WERI-Rb-1 (cell line): ENCODE results near the gene GNG14.
A peak's percentile ranks its signal among the peaks of the same experiment; 100 is the strongest.

Experiments
- DNase-seq: peaks from one replicate; pipeline ENCODE4 v3.0.0-alpha.2; 2020
- H3K27ac ChIP-seq: fragments of 250-450 bp; sonication (Bioruptor Pico); 2 replicates; pipeline ENCODE4 v1.5.1; 2020; ENCODE audit warnings: mild to moderate bottlenecking, moderate library complexity
- H3K27me3 ChIP-seq: fragments of 250-450 bp; sonication (Bioruptor Pico); 2 replicates; pipeline ENCODE4 v1.5.1; 2021; ENCODE audit warnings: mild to moderate bottlenecking, low read depth, moderate library complexity; ENCODE audit not compliant: insufficient read depth, severe bottlenecking
- H3K36me3 ChIP-seq: fragments of 250-450 bp; sonication (Bioruptor Pico); 2 replicates; pipeline ENCODE4 v1.5.1; 2020; ENCODE audit warnings: mild to moderate bottlenecking, moderate library complexity
- H3K4me3 ChIP-seq: 2 replicates; pipeline ENCODE4 v1.5.1; 2011; ENCODE audit warnings: low read depth, mild to moderate bottlenecking, control low read depth, low read length
- H3K9me3 ChIP-seq: fragments of 250-450 bp; sonication (Bioruptor Pico); 2 replicates; pipeline ENCODE4 v1.5.1; 2021; ENCODE audit warnings: mild to moderate bottlenecking, moderate library complexity; ENCODE audit not compliant: severe bottlenecking
- TF ChIP-seq, protein P1 (sequence below): IDR thresholded peaks from 2 replicates; pipeline ENCODE4 v1.5.1; 2011; ENCODE audit warnings: low read depth, mild to moderate bottlenecking, control low read depth, inconsistent platforms, low read length

Gene GNG14

DNA sequence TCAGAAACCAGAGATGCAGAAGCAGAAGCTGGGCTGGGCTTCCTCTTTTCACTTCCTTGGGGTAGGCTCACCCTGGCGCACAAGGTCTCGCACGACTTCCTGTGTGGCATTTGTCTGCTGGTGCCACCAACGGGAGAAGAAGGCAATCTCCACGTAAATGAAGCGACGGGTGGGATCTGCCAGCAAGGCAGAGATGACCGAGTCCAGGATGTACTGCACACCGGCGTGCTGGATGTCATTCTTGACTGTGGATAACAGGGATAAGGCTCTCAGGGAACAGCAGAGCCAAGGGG, 22.6 kb upstream of the GNG14 start:
- TF ChIP-seq, protein P1, sequence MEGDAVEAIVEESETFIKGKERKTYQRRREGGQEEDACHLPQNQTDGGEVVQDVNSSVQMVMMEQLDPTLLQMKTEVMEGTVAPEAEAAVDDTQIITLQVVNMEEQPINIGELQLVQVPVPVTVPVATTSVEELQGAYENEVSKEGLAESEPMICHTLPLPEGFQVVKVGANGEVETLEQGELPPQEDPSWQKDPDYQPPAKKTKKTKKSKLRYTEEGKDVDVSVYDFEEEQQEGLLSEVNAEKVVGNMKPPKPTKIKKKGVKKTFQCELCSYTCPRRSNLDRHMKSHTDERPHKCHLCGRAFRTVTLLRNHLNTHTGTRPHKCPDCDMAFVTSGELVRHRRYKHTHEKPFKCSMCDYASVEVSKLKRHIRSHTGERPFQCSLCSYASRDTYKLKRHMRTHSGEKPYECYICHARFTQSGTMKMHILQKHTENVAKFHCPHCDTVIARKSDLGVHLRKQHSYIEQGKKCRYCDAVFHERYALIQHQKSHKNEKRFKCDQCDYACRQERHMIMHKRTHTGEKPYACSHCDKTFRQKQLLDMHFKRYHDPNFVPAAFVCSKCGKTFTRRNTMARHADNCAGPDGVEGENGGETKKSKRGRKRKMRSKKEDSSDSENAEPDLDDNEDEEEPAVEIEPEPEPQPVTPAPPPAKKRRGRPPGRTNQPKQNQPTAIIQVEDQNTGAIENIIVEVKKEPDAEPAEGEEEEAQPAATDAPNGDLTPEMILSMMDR: no peak
- H3K9me3 ChIP-seq: no peaks in the 10 kb centered on the region
- no peak overlapping the region for H3K4me3 ChIP-seq
- no peak for DNase-seq
- H3K27ac ChIP-seq: no peak overlapping the region
- H3K36me3 ChIP-seq: peaks cover 56% of the 10 kb centered on the region
- H3K27me3 ChIP-seq: no peaks in the 10 kb centered on the region

DNA sequence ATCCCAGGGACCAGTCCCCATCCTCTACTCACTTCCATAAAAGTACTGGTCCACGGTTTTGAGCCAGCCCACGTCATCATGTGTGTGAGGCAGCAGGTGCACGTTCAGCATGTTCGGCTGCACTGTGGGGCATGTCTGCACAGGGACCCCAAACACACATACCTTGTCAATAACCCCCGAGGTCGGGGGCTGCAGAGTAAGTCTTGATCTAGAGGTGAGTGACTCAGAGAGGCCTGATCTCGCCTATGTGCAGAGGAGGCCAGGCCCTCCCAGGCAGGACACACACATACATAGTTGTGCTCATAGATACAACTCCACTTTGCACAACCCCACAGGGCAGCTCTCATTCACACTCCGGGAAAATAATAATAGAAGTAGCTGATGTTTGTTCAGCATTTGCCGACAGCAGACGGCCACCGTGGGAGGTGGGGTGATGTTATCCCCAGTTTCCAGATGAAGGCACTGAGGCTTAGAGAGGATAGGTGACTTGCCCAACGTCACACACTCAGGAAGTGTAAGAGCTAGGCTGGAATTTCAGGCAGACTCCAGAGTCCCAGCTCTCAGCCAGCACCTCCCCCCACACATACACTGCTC, 22.0 kb upstream of the GNG14 start:
- no peak for DNase-seq
- H3K27me3 ChIP-seq: no peaks in the 10 kb centered on the region
- H3K9me3 ChIP-seq: no peaks in the 10 kb centered on the region
- peaks cover 59% of the 10 kb centered on the region for H3K36me3 ChIP-seq
- H3K4me3 ChIP-seq: peak overlapping the region; percentile 65
- TF ChIP-seq, protein P1: no peak
- no peak overlapping the region for H3K27ac ChIP-seq

DNA sequence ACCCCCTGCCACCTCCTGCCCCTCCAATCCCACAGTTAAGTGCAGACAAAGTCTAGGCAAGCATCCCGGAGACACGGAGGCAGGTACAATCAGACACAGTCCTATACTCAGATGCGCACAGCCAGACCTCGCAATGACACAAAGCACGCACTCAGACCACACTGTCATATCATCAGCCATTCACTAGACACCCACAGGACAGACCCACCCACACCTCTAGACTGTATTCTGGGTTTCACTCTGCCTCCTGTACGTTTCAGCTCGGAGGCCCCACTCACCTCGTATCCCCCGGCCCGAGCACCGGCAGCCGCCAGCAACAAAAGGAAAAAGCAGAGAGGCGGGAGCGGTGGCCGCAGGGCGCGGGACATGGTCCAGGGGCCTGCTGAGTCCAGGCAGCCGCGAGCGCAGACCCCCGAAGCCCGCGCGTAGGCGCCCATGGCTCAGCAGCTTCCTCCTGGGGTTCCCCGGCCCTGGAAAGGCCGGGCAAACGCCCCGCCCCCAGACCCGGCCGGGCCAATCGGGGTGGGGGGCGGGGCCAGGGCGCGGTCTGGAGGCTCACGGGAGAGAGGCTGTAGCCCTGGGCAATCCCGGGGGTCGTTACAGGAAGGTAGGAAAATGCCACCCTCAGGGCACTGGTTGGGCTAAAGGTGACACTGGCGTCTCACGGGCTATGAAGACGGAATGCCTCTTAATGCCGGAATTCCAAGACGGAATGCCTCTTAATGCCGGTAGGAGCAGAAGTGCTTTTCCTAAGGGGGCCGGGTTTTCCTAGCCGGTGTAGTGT, 21.3 kb upstream of the GNG14 start, which contains the start of the genes MAN2B1 and WDR83:
Gene MAN2B1, minus strand, starts transcription at position 478 of the 784 bp plus-strand sequence. Its CDS starts 41 bp downstream, at position 437.
Gene WDR83, plus strand, starts transcription at position 543 of the 784 bp plus-strand sequence. CDS start 2,984 bp downstream, outside the sequence.
- Histone ChIP-seq H3K4me3 (peak within 1 kb of the TSS; percentile 65), H3K36me3 (peaks cover 59% of the 10 kb centered on the region), H3K27me3 (no peaks in the 10 kb centered on the region), H3K27ac (peak within 1 kb of the TSS; percentile 67), H3K9me3 (no peaks in the 10 kb centered on the region)
- peak; percentile 77 for DNase-seq
- TF ChIP-seq, protein P1: no peak

DNA sequence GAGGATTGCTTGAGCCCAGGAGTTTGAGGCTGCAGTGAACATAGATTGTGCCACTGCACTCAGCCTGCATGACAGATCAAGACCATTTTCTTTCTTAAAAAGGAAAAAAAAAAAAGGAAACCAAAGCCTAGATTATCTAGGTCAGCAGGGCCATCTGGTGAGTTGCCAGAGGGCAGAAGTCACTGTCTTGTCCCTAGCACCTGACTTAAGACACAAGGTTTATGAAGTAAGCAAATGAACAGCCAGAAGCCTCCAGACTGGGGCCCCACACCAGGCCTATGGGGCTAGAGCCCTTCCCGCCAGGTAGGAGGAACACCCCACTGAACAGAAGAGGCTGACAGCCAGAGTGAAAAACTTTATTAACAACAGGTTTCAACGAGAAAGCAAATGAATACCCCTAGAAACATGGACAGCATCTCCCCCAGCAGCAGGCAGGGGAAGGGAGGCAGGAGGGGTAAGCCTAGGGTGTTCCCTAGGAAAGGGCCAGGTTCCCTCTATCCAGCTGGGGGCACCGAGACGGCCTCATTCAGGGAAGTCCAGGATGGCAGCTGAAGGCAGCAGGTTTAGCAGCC, 20.0 kb upstream of the GNG14 start:
- DNase-seq: no peak
- H3K27me3 ChIP-seq: no peaks in the 10 kb centered on the region
- no peak overlapping the region for H3K27ac ChIP-seq
- no peaks in the 10 kb centered on the region for H3K9me3 ChIP-seq
- TF ChIP-seq, protein P1: no peak
- no peak overlapping the region for H3K4me3 ChIP-seq
- peaks cover 60% of the 10 kb centered on the region for H3K36me3 ChIP-seq

DNA sequence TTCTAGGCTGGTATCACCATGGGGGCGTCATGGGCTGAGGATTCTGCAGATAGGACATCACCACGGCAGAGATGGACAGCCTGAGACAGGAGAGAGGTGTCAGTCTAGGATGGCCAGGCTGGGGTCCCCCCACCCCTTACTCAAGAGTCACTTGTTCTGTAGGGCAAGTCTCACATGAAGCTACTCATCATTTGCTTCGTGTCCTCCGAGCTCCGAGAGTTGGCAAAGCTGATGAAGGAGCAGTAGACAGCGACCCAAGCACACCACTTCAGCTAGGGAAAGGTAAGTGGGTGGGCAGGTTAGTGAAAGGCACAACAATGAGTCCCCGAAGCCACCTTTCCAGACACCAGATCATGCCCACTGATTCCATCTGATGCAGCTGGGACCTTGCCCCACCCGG, 19.5 kb upstream of the GNG14 start:
- DNase-seq: no peak
- Histone ChIP-seq H3K27ac (peak overlapping the region; percentile 98), H3K9me3 (no peaks in the 10 kb centered on the region), H3K36me3 (peaks cover 55% of the 10 kb centered on the region), H3K27me3 (no peaks in the 10 kb centered on the region), H3K4me3 (peak overlapping the region; percentile 88)
- TF ChIP-seq, protein P1: no peak
